CD14-positive monocyte (primary cell): Measurements from ENCODE around the gene ZNF343. TPM values are rescaled to one million over a fixed set of nuclear protein-coding genes. Genes with fewer than 3 reads are reported as not detected.

Experiments
- DNase-seq, 3 donors: peaks; one replicate each; pipeline ENCODE4 v3.0.0-alpha.2; 2011 to 2022
- H2AFZ ChIP-seq: 2 replicates; pipeline ENCODE4 v1.6.0; 2012; ENCODE audit warnings: mild to moderate bottlenecking, low read depth, low read length, inconsistent platforms; ENCODE audit not compliant: insufficient read depth, poor library complexity, severe bottlenecking
- H3K27ac ChIP-seq, 2 donors: 1 replicate in 1 of 2; 2 replicates in 1 of 2; pipeline ENCODE4 v1.5.1; 2012 to 2013; ENCODE audit warnings: low read length in 2 of 2, control low read depth in 1 of 2, inconsistent platforms in 1 of 2, low read depth in 1 of 2, mild to moderate bottlenecking in 1 of 2
- H3K27me3 ChIP-seq, 2 donors: one replicate each; pipeline versions ENCODE4 v1.6.0 to v1.6.1; 2011 to 2013; ENCODE audit warnings: low read length in 2 of 2; ENCODE audit not compliant: control insufficient read depth in 2 of 2, insufficient read depth in 2 of 2
- H3K36me3 ChIP-seq, 2 donors: replicated peaks in 1 of 2; 1 replicate in 1 of 2; 2 replicates in 1 of 2; pipeline versions ENCODE4 v1.5.1 to v1.6.1; 2012 to 2013; ENCODE audit warnings: low read length in 2 of 2, control low read depth in 1 of 2, inconsistent platforms in 1 of 2, mild to moderate bottlenecking in 1 of 2; ENCODE audit not compliant: insufficient read depth in 2 of 2, control insufficient read depth in 1 of 2
- H3K4me1 ChIP-seq, 2 donors: 1 replicate in 1 of 2; 2 replicates in 1 of 2; pipeline versions ENCODE4 v1.5.1 to v1.6.1; 2012 to 2013; ENCODE audit warnings: low read length in 2 of 2, control low read depth in 1 of 2, inconsistent platforms in 1 of 2, mild to moderate bottlenecking in 1 of 2, moderate library complexity in 1 of 2; ENCODE audit not compliant: insufficient read depth in 2 of 2, control insufficient read depth in 1 of 2
- H3K4me2 ChIP-seq: replicated peaks from 2 replicates; pipeline ENCODE3; 2012; ENCODE audit warnings: low read length, moderate library complexity, mild to moderate bottlenecking; ENCODE audit not compliant: poor library complexity, severe bottlenecking; ENCODE audit errors: extremely low read depth
- H3K4me3 ChIP-seq, 3 experiments: fragments of 200-600 bp in 1 of 3; sonication (generic) in 1 of 3; replicated peaks in 1 of 3; 1 replicate in 2 of 3; 2 replicates in 1 of 3; pipeline ENCODE4 v1.5.1; 2011 to 2013; ENCODE audit warnings: low read length in 3 of 3, mild to moderate bottlenecking in 3 of 3, control low read depth in 2 of 3, low read depth in 2 of 3, inconsistent platforms in 1 of 3, moderate library complexity in 1 of 3
- H3K79me2 ChIP-seq: 2 replicates; pipeline ENCODE4 v1.6.0; 2012; ENCODE audit warnings: mild to moderate bottlenecking, control low read depth, inconsistent platforms, low read length, moderate library complexity; ENCODE audit not compliant: insufficient read depth
- H3K9ac ChIP-seq: 2 replicates; pipeline ENCODE4 v1.6.0; 2017; ENCODE audit warnings: low read length, mild to moderate bottlenecking; ENCODE audit not compliant: insufficient read depth, poor library complexity, severe bottlenecking
- H3K9me3 ChIP-seq, 2 donors: replicated peaks in 1 of 2; 1 replicate in 1 of 2; 2 replicates in 1 of 2; pipeline versions ENCODE4 v1.5.1 to v1.6.1; 2012 to 2013; ENCODE audit warnings: low read length in 2 of 2, control low read depth in 1 of 2; ENCODE audit not compliant: control insufficient read depth in 1 of 2, insufficient read depth in 1 of 2
- H4K20me1 ChIP-seq: 2 replicates; pipeline ENCODE4 v1.6.0; 2012; ENCODE audit warnings: mild to moderate bottlenecking, low read length, control low read depth, moderate library complexity; ENCODE audit not compliant: insufficient read depth
- H3K27ac Mint-ChIP-seq, 7 donors: one replicate each; pipeline ENCODE4 v1.8.0; 2020; ENCODE audit warnings: mild to moderate bottlenecking in 7 of 7, mixed read lengths in 7 of 7, moderate library complexity in 6 of 7, inconsistent platforms in 2 of 7
- H3K27me3 Mint-ChIP-seq, 3 donors: one replicate each; pipeline ENCODE4 v1.8.0; 2021 to 2022; ENCODE audit warnings: low read depth in 3 of 3, mild to moderate bottlenecking in 3 of 3, mixed read lengths in 3 of 3, moderate library complexity in 3 of 3, inconsistent platforms in 1 of 3
- H3K36me3 Mint-ChIP-seq, 2 donors: one replicate each; pipeline ENCODE4 v1.8.0; 2020; ENCODE audit warnings: mixed read lengths in 2 of 2, inconsistent platforms in 1 of 2, mild to moderate bottlenecking in 1 of 2
- H3K4me1 Mint-ChIP-seq: one replicate; pipeline ENCODE4 v1.8.0; 2020; ENCODE audit warnings: mild to moderate bottlenecking, mixed read lengths
- H3K4me3 Mint-ChIP-seq, 2 donors: one replicate each; pipeline ENCODE4 v1.8.0; 2020; ENCODE audit warnings: mild to moderate bottlenecking in 2 of 2, mixed read lengths in 2 of 2, moderate library complexity in 1 of 2
- H3K9me3 Mint-ChIP-seq, 7 donors: one replicate each; pipeline ENCODE4 v1.8.0; 2020 to 2022; ENCODE audit warnings: mixed read lengths in 7 of 7, mild to moderate bottlenecking in 6 of 7, moderate library complexity in 6 of 7, inconsistent platforms in 2 of 7
- WGBS: methylation state at CpG from one replicate; pipeline ENCODE4 v1.1.5; 2013; ENCODE audit warnings: missing lambda C conversion rate; ENCODE audit not compliant: insufficient coverage; 5-methylcytosine and 5-hydroxymethylcytosine counted together
- intact Hi-C, 2 donors: fragments of 100-400 bp; cut with micrococcal nuclease; formaldehyde crosslinking; loops; one replicate each; pipeline versions ENCODE4 v1.15.0 to v1.15.1; 2023
- polyA plus RNA-seq, 3 donors: library from polyadenylated mRNA; depleted of rRNA in 1 of 3; unstranded in 2 of 3; stranded (reverse) in 1 of 3; fragments of 300-500 nt in 2 of 3; fragments of >200 nt in 1 of 3; fragmentation: Illumina TruSeq in 2 of 3; gene quantifications; 1 replicate in 2 of 3; 2 replicates in 1 of 3; pipeline ENCODE4 v1.2.3, GENCODE V29; 2012 to 2021
- TF ChIP-seq, protein P1 (sequence below): fragments of 200-600 bp; IDR thresholded peaks from one replicate; pipeline ENCODE4 v1.8.0; 2022; ENCODE audit warnings: antibody characterized with exemption, mild to moderate bottlenecking

ZNF343 gene
- polyA plus RNA-seq, 3 donors = 1.3 to 6.7 (median 1.3) TPM

- H3K36me3 Mint-ChIP-seq = no peaks in the 10 kb centered on the region
- H3K9ac ChIP-seq = no peak overlapping the region
- H3K4me1 Mint-ChIP-seq = peaks cover 2% of the 10 kb centered on the region
- no peak for DNase-seq
- H3K9me3 Mint-ChIP-seq = peaks cover 0 to 1% (median 0%) of the 10 kb centered on the region in 7 donors
- no peak overlapping the region for H3K4me3 ChIP-seq
- H3K27me3 Mint-ChIP-seq = peaks cover 20 to 45% (median 33%) of the 10 kb centered on the region in 3 donors
- H2AFZ ChIP-seq = no peak overlapping the region
- no peaks in the 10 kb centered on the region for H3K79me2 ChIP-seq
- no peaks in the 10 kb centered on the region for H4K20me1 ChIP-seq
- peaks cover 0 to 8% of the 10 kb centered on the region in 2 donors for H3K27me3 ChIP-seq
- TF ChIP-seq, protein P1, sequence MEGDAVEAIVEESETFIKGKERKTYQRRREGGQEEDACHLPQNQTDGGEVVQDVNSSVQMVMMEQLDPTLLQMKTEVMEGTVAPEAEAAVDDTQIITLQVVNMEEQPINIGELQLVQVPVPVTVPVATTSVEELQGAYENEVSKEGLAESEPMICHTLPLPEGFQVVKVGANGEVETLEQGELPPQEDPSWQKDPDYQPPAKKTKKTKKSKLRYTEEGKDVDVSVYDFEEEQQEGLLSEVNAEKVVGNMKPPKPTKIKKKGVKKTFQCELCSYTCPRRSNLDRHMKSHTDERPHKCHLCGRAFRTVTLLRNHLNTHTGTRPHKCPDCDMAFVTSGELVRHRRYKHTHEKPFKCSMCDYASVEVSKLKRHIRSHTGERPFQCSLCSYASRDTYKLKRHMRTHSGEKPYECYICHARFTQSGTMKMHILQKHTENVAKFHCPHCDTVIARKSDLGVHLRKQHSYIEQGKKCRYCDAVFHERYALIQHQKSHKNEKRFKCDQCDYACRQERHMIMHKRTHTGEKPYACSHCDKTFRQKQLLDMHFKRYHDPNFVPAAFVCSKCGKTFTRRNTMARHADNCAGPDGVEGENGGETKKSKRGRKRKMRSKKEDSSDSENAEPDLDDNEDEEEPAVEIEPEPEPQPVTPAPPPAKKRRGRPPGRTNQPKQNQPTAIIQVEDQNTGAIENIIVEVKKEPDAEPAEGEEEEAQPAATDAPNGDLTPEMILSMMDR = no peak
- H3K36me3 ChIP-seq = no peaks in the 10 kb centered on the region
- no peaks in the 10 kb centered on the region for H3K9me3 ChIP-seq
- intact Hi-C loops = no loop called here
- H3K27ac ChIP-seq = no peak overlapping the region
- no peak overlapping the region for H3K4me2 ChIP-seq
- no peaks in the 10 kb centered on the region for H3K4me1 ChIP-seq
- no peak overlapping the region for H3K27ac Mint-ChIP-seq
- WGBS = 93% methylated on average over 6 of the region's 8 CpGs
- no peak overlapping the region for H3K4me3 Mint-ChIP-seq
Measured at GRCh38 chr20:2533118-2533517, 24.4 kb upstream of the ZNF343 start.

DNA sequence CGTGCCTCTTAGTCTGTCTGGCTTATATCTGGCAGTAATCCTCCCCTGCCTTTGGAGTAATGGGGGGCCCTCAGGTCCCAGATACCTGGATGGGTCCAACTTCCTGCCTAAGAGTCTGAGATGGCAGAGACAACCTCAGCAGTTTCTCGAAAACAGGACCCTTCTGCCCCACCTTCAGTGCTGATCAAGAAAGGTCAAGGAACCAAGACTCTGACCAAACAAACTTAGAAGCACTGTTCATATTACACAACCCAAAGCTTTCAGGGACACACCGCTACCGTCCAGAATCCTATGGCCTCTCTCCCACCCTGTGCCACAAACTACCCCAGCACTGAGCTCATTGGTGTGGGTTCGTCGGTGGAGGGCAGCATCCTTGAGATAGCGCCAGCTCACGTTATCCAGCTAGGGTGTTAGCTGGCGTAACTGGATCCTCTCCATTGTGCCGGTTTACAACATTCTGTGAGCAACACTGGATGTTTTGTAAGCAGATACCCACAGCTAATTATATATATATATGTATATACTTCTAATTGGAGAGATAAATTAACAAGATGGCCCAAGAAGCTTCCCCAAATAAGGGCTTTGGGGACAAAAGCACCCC, 20.1 kb upstream of the ZNF343 start:
- Histone ChIP-seq H3K4me3 (no peak overlapping the region), H3K4me2 (no peak overlapping the region), H3K36me3 (no peaks in the 10 kb centered on the region), H2AFZ (no peak overlapping the region), H3K27me3 (peaks cover 7 to 40% of the 10 kb centered on the region in 2 donors), H3K9ac (no peak overlapping the region), H4K20me1 (no peaks in the 10 kb centered on the region), H3K9me3 (no peaks in the 10 kb centered on the region), H3K4me1 (peaks cover 11% of the 10 kb centered on the region in 2 donors), H3K27ac (no peak overlapping the region), H3K79me2 (no peaks in the 10 kb centered on the region)
- DNase-seq = no peak
- Mint-ChIP-seq H3K27me3 (peaks cover 42 to 56% (median 43%) of the 10 kb centered on the region in 3 donors), H3K9me3 (peaks cover 0 to 3% (median 0%) of the 10 kb centered on the region in 7 donors), H3K4me1 (peaks cover 12% of the 10 kb centered on the region), H3K27ac (peak overlapping the region in 1 of 7 donors; percentile 41), H3K4me3 (no peak overlapping the region), H3K36me3 (no peaks in the 10 kb centered on the region)
- 88% methylated on average over 6 of the region's 10 CpGs for WGBS
- TF ChIP-seq, protein P1 = no peak
- intact Hi-C loops = loop anchor here in 1 of 2 donors (10.0 kb wide), 1 partner anchor 136 kb away; the partner anchor contains the start of gene IDH3B
